ENCODE results near the gene GLDN. TPM values are rescaled to one million over a fixed set of nuclear protein-coding genes. Genes with fewer than 3 reads are reported as not detected.

The GLDN gene
- total and polyA plus RNA-seq, 2 experiments from 2014 or later = 0.92 TPM; not detected in 1

DNA sequence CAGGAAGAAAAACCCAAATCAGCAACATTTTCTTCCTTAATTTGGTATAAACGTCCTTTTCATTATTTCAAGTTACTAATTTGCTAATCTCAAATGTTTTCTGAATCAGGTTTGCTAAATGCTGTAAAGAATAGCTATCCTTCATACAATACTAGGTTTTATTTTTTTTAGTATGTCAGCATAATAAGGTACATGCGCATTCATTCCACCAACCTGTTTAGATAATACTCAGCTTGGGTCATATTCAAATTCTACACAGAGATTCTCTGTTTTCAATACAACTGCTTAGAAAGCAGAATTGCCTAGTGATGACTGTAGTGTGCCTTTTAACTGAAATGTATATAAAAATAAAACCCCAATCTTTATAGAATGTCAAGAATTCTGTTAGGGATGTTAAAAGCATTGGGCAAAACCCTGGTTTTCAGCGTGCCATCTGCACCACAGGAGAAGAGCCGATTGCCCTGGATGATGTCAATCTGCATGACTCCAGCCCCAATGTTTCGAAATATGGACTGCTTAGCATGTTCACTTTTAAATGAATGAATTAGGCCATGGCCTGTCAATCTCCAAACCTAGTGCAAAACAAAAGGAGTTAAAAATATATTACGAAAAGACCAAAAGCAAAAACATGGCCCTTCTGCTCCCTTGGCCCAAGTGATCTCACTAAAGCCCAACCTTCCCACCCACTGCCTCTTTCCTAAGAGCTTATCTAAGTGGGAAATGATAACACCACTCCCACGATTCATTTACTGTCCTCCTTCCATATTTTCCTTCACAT lies 107.4 kb downstream of the GLDN start:
- Histone ChIP-seq H3K4me1 (ENCODE audit: low read depth) (no peaks in the 10 kb centered on the region), H3K27ac (no peak overlapping the region), H3K9me3 (ENCODE audit: low read depth) (no peaks in the 10 kb centered on the region), H3K36me3 (peaks cover 22% of the 10 kb centered on the region), H3K4me3 (no peak overlapping the region), H3K27me3 (no peaks in the 10 kb centered on the region)
- peak in 1 of 2 donors; percentile 67 for DNase-seq (ENCODE audit: low read depth in 1 of 2, low spot score in 1 of 2)
- TF ChIP-seq, protein P1, sequence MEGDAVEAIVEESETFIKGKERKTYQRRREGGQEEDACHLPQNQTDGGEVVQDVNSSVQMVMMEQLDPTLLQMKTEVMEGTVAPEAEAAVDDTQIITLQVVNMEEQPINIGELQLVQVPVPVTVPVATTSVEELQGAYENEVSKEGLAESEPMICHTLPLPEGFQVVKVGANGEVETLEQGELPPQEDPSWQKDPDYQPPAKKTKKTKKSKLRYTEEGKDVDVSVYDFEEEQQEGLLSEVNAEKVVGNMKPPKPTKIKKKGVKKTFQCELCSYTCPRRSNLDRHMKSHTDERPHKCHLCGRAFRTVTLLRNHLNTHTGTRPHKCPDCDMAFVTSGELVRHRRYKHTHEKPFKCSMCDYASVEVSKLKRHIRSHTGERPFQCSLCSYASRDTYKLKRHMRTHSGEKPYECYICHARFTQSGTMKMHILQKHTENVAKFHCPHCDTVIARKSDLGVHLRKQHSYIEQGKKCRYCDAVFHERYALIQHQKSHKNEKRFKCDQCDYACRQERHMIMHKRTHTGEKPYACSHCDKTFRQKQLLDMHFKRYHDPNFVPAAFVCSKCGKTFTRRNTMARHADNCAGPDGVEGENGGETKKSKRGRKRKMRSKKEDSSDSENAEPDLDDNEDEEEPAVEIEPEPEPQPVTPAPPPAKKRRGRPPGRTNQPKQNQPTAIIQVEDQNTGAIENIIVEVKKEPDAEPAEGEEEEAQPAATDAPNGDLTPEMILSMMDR (IDR thresholded peaks at IDR 0.05; ENCODE audit: low read depth, low read length) = no peak

DNA sequence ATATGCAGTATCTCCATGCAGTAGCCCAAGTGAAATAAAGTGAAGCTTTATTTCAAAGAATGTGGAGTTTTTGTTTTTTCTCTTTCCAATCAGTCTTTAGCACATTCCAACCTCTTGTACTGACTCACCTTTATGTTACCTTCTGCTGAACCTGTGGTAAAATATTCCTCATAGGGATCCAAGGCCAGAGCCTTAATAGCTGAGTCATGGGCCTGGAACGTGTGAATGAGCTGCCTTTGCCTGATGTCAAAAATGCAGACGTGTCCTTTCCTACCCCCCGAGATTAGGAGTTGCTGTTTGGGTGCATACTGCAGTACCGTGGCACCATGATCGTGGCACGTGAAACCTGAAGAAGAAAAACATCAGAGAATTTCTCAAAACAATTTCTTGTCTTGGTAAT lies 108.5 kb downstream of the GLDN start:
- Histone ChIP-seq H3K9me3 (ENCODE audit: low read depth) (no peaks in the 10 kb centered on the region), H3K4me3 (no peak overlapping the region), H3K27me3 (no peaks in the 10 kb centered on the region), H3K27ac (no peak overlapping the region), H3K4me1 (ENCODE audit: low read depth) (no peaks in the 10 kb centered on the region), H3K36me3 (peaks cover 24% of the 10 kb centered on the region)
- DNase-seq (ENCODE audit: low read depth in 1 of 2, low spot score in 1 of 2) = peak in 1 of 2 donors; percentile 63
- TF ChIP-seq, protein P1 (IDR thresholded peaks at IDR 0.05; ENCODE audit: low read depth, low read length) = no peak

Other genes with a start within 250 kb of the GLDN start
- not detected in 2 replicates for gene TNFAIP8L3, start 246.7 kb upstream of the GLDN start, total RNA-seq
- 0.60 TPM in 1 of 2 replicates, not detected in the other for gene TNFAIP8L3, start 246.7 kb upstream of the GLDN start, polyA plus RNA-seq
- 0.69 TPM in 1 of 2 replicates, not detected in the other for gene CYP19A1, start 3.1 kb upstream of the GLDN start, total RNA-seq
- 2.6 TPM in 1 of 2 replicates, not detected in the other for gene CYP19A1, start 3.1 kb upstream of the GLDN start, polyA plus RNA-seq

Data from cardiac muscle cell (in vitro differentiated cells and primary cell).